Measurements from ENCODE around the gene SLC44A5.

SLC44A5 gene

GRCh38 chr1:75174031-75174760, 436.7 kb downstream of the SLC44A5 start:
- DNase-seq (ENCODE audit: low read depth) = no peak

- no peak for DNase-seq (ENCODE audit: low read depth)
Observed at GRCh38 chr1:75172556-75172955, 438.4 kb downstream of the SLC44A5 start.

- no peak for DNase-seq (ENCODE audit: low read depth)
Observed at GRCh38 chr1:75171876-75172275, 439.0 kb downstream of the SLC44A5 start.

- DNase-seq (ENCODE audit: low read depth) = no peak
Observed at GRCh38 chr1:75170981-75171380, 439.9 kb downstream of the SLC44A5 start.

DNA sequence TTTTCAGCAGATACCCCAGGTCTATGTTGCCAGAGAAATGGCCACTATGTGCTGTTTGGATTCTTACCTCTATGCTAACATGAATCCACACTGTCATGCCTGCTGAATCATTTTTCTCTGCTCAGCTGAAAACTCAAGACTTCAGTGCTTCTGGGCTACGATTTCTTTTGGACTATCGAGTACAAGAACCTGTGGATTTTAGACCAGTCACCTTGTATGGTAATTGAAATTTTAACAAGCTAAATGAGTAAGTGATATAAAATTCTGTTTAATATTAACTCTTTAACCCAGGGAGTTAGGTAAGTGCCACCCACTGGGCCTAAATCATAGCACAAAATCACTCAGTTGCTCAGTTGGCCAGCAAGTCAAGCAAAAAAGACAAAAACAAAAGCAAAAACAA, 440.9 kb downstream of the SLC44A5 start:
- DNase-seq (ENCODE audit: low read depth) = no peak

DNA sequence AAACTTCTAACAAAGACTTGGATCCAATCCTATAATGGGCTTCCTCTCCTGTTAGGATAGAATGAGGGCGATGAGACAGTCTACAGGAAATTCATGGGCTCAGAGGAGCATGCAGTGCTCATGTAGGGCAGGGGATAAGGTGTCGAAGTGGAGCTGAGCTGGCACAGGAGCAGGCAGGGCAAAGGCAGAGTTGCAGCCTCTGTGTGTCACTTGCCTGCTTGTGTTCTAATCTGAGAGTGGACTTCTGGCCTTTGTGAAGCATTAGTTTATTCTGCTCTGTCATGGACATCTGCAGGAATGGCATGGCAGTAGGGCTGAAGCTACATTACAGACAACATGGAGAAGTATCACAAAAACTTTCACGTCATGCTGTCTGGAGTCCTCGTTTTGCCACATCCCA, 444.1 kb downstream of the SLC44A5 start:
- no peak for DNase-seq (ENCODE audit: low read depth)

DNA sequence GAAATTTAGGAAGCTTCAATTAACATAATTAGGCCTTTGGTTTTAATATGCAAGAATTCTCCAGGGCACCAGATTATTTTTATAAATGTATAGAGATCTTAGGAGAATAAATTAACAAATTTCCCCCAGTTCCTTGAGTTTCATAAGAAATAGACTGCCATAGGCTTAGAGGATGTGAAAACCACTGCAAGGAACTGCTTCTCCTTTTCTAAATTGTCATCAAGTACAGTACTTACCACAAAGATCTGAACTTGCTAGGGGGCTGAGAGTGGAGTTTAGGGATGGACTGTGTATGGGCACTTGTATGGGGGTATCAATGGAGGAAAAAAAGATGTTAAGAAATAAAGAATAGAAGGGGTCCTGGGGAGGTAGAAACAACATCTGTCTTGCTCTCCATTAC, 445.6 kb downstream of the SLC44A5 start:
- no peak for DNase-seq (ENCODE audit: low read depth)

DNA sequence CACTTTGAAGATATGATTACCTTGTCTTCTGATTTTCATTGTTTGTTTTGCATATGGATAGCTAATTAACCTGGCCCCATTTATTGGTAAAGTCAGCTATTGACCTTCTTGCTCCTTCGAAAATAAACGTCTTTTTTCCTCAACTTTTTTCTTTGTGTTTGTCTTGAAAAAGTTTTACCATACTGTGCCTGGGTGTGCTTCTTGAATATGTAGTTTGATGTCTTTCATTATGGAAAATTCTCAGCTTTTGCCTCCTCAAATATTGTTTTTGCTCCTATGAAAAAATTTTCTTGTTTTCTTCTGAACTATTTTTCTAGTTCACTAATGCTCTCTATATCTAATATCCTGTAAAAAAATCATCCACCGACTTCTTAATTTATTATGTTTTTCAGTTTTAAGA, 451.8 kb downstream of the SLC44A5 start:
- no peak for DNase-seq (ENCODE audit: low read depth)
